ENCODE data around the gene SUSD1. TPM values are rescaled to one million over a fixed set of nuclear protein-coding genes. Genes with fewer than 3 reads are reported as not detected.

SUSD1 gene
- total and polyA plus RNA-seq, 9 of the 15 experiments (the other 6 are each of a cell fraction or from before 2014, with no cell fraction given): 10.9 to 44.4 (median 36.1) TPM

DNA sequence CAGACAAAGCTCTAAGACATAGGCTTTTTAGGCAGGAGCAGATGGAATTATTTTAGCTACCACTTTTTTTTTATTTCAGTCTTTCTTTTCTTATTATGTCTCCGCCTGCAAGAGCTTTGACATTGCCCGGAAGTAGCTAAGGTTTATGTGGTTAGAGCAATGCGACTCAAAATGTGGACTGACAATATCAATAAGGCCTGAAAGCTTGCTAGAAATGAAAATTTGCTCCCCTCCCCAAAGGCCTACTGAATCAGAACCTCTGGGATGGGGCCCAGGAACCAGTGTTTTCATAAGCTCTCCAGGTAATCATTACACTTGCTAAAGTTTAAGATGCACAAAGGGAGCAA lies 81.3 kb downstream of the SUSD1 start:
- ATAC-seq: peak; percentile 7

More for the DNA sequence above, 81.3 kb downstream of the SUSD1 start:
- H3K36me3 ChIP-seq (ENCODE audit: control insufficient read depth, insufficient read depth, low read length): peaks cover 86% of the 10 kb centered on the region
- DNase-seq (ENCODE audit: extremely low read depth in 1 of 4, low spot score in 3 of 4) (no peak), FAIRE-seq (no peak)
- H3K9ac ChIP-seq (ENCODE audit: insufficient read depth in 1 of 2, low read depth in 2 of 2, low read length in 2 of 2): peak overlapping the region in 1 of 2 experiments; percentile 40; a peak in 2 of 4 replicates
- POLR2A ChIA-PET: interaction anchor here (0.9 to 1.6 kb wide), 4 partner anchors 10 to 690 kb away, joined by 3 to 5 read pairs (median 4); partner anchors contain the start of gene HSDL2
- H2AFZ ChIP-seq (ENCODE audit: low read depth, low read length): no peak overlapping the region
- H3K4me1 ChIP-seq (replicated peaks in 1 of 2; ENCODE audit: control insufficient read depth in 2 of 2, insufficient read depth in 2 of 2, low read length in 2 of 2): peaks cover 8 to 35% of the 10 kb centered on the region in 2 experiments; a peak in 4 of 5 replicates
- 4% methylated on average over 3 of the region's 3 CpGs for WGBS (ENCODE audit: insufficient coverage, low coverage, missing lambda C conversion rate)
- H3K9me3 ChIP-seq (replicated peaks; ENCODE audit: control insufficient read depth, insufficient read depth, low read depth, low read length): no peaks in the 10 kb centered on the region
- TF ChIP-seq ELF1 (tag; IDR thresholded peaks at IDR 0.05) (0 out of 2 replicates have a peak, but pooled peaks have one; percentile 43), CCNT2 (IDR thresholded peaks at IDR 0.05; ENCODE audit: borderline replicate concordance, extremely low read depth, insufficient read length, low read depth, low read length) (peak; percentile 36), ZNF589 (CRISPR knock-in tag; IDR thresholded peaks at IDR 0.05; ENCODE audit: low read depth) (peak; percentile 19; the same call in 1 of the 2 replicates), DPF2 (IDR thresholded peaks at IDR 0.05) (peak; percentile 44; the same call in 1 of the 2 replicates), FOXA1 (IDR thresholded peaks at IDR 0.05; ENCODE audit: borderline replicate concordance) (no peak)
- TF ChIP-seq, protein P1, sequence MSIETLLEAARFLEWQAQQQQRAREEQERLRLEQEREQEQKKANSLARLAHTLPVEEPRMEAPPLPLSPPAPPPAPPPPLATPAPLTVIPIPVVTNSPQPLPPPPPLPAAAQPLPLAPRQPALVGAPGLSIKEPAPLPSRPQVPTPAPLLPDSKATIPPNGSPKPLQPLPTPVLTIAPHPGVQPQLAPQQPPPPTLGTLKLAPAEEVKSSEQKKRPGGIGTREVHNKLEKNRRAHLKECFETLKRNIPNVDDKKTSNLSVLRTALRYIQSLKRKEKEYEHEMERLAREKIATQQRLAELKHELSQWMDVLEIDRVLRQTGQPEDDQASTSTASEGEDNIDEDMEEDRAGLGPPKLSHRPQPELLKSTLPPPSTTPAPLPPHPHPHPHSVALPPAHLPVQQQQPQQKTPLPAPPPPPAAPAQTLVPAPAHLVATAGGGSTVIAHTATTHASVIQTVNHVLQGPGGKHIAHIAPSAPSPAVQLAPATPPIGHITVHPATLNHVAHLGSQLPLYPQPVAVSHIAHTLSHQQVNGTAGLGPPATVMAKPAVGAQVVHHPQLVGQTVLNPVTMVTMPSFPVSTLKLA (conservative IDR thresholded peaks at IDR 0.05): 0 out of 4 replicates have a peak, but pooled peaks of 1 of the 2 experiments have one; percentile 19
- no peaks in the 10 kb centered on the region for H4K20me1 ChIP-seq (replicated peaks; ENCODE audit: control insufficient read depth, insufficient read depth, low read length)
- CTCF ChIA-PET (ENCODE audit: low intra/inter-chr PET ratio): no interaction called here
- peak overlapping the region; percentile 77; the same call in 2 of the 3 replicates for H3K27ac ChIP-seq (ENCODE audit: extremely low read depth, low read depth, low read length)
- in situ Hi-C loops (cut with MboI) (loop anchor here (25.0 kb wide), 1 partner anchor 718 kb away; no protein-coding TSS in a partner anchor), intact Hi-C loops (cut with micrococcal nuclease) (loop anchor here (2.0 to 10.0 kb wide), 4 partner anchors 131 to 701 kb away; partner anchors contain the start of gene PTBP3)
- BruUV-seq (replicated peaks): no TSS peak
- H3K27me3 ChIP-seq (ENCODE audit: control insufficient read depth in 2 of 2, insufficient read depth in 2 of 2, low read length in 2 of 2): no peaks in the 10 kb centered on the region
- H3K9me1 ChIP-seq (ENCODE audit: control insufficient read depth, insufficient read depth, low read length): no peaks in the 10 kb centered on the region
- peak overlapping the region; percentile 28; the same call in 1 of the 2 replicates for H3K4me2 ChIP-seq (ENCODE audit: insufficient read depth, low read length)
- no peak overlapping the region for H3K4me3 ChIP-seq
- H3K79me2 ChIP-seq (ENCODE audit: control insufficient read depth, insufficient read depth, low read length): peaks cover 22% of the 10 kb centered on the region

All from K562 (cell line).